Measurements from ENCODE around the gene DNAJC7. TPM values are rescaled to one million over a fixed set of nuclear protein-coding genes. Genes with fewer than 3 reads are reported as not detected.

The DNAJC7 gene
- total and polyA plus RNA-seq, 4 donors: 68.2 to 84.2 (median 74.3) TPM

GRCh38 chr17:42056635-42057034 is 39.4 kb upstream of the DNAJC7 start:
- Histone ChIP-seq H3K27ac (ENCODE audit: low read depth in 1 of 2, low read length in 2 of 2) (no peak overlapping the region), H3K36me3 (ENCODE audit: control insufficient read depth in 1 of 2, insufficient read depth in 2 of 2, low read length in 1 of 2) (no peaks in the 10 kb centered on the region), H3K4me1 (ENCODE audit: control insufficient read depth in 1 of 2, insufficient read depth in 2 of 2, low read length in 2 of 2) (no peaks in the 10 kb centered on the region), H3K9me3 (ENCODE audit: control insufficient read depth, low read length) (no peaks in the 10 kb centered on the region), H3K27me3 (ENCODE audit: control insufficient read depth in 1 of 2, insufficient read depth in 2 of 2, low read length in 1 of 2) (no peaks in the 10 kb centered on the region), H3K4me3 (ENCODE audit: low read length in 2 of 2) (no peak overlapping the region)
- intact Hi-C loops (cut with DNase I): no loop called here
- DNase-seq (no peak), ATAC-seq (ENCODE audit: low FRiP score) (no peak)
- 77 to 79% methylated on average over 3 of the region's 3 CpGs for WGBS, 2 donors

GRCh38 chr17:42055496-42055895 is 38.3 kb upstream of the DNAJC7 start:
- Histone ChIP-seq H3K4me3 (ENCODE audit: low read length in 2 of 2) (no peak overlapping the region), H3K27me3 (ENCODE audit: control insufficient read depth in 1 of 2, insufficient read depth in 2 of 2, low read length in 1 of 2) (no peaks in the 10 kb centered on the region), H3K4me1 (ENCODE audit: control insufficient read depth in 1 of 2, insufficient read depth in 2 of 2, low read length in 2 of 2) (no peaks in the 10 kb centered on the region), H3K36me3 (ENCODE audit: control insufficient read depth in 1 of 2, insufficient read depth in 2 of 2, low read length in 1 of 2) (no peaks in the 10 kb centered on the region), H3K9me3 (ENCODE audit: control insufficient read depth, low read length) (no peaks in the 10 kb centered on the region), H3K27ac (ENCODE audit: low read depth in 1 of 2, low read length in 2 of 2) (no peak overlapping the region)
- DNase-seq: no peak
- intact Hi-C loops (cut with DNase I): no loop called here
- WGBS, 2 donors: 31 to 41% methylated on average over 6 of the region's 6 CpGs
- ATAC-seq (ENCODE audit: low FRiP score): no peak

- Histone ChIP-seq H3K36me3 (ENCODE audit: control insufficient read depth in 1 of 2, insufficient read depth in 2 of 2, low read length in 1 of 2) (no peaks in the 10 kb centered on the region), H3K27me3 (ENCODE audit: control insufficient read depth in 1 of 2, insufficient read depth in 2 of 2, low read length in 1 of 2) (no peaks in the 10 kb centered on the region), H3K9me3 (ENCODE audit: control insufficient read depth, low read length) (no peaks in the 10 kb centered on the region), H3K4me1 (ENCODE audit: control insufficient read depth in 1 of 2, insufficient read depth in 2 of 2, low read length in 2 of 2) (no peaks in the 10 kb centered on the region), H3K4me3 (ENCODE audit: low read length in 2 of 2) (no peak overlapping the region), H3K27ac (ENCODE audit: low read depth in 1 of 2, low read length in 2 of 2) (no peak overlapping the region)
- WGBS, 2 donors: 20 to 24% methylated on average over 3 of the region's 3 CpGs
- ATAC-seq (ENCODE audit: low FRiP score) (no peak), DNase-seq (no peak)
- intact Hi-C loops (cut with DNase I): no loop called here
These were observed 37.8 kb upstream of the DNAJC7 start for GRCh38 chr17:42055027-42055426.

- intact Hi-C loops (cut with DNase I): no loop called here
- DNase-seq (no peak), ATAC-seq (ENCODE audit: low FRiP score) (no peak)
- H3K9me3 ChIP-seq (ENCODE audit: control insufficient read depth, low read length): no peaks in the 10 kb centered on the region
- H3K27me3 ChIP-seq (ENCODE audit: control insufficient read depth in 1 of 2, insufficient read depth in 2 of 2, low read length in 1 of 2): no peaks in the 10 kb centered on the region
- no peaks in the 10 kb centered on the region for H3K4me1 ChIP-seq (ENCODE audit: control insufficient read depth in 1 of 2, insufficient read depth in 2 of 2, low read length in 2 of 2)
- H3K4me3 ChIP-seq (ENCODE audit: low read length in 2 of 2): no peak overlapping the region
- WGBS, 2 donors: 10 to 14% methylated on average over 8 to 12 of the region's 12 CpGs
- no peaks in the 10 kb centered on the region for H3K36me3 ChIP-seq (ENCODE audit: control insufficient read depth in 1 of 2, insufficient read depth in 2 of 2, low read length in 1 of 2)
- H3K27ac ChIP-seq (ENCODE audit: low read depth in 1 of 2, low read length in 2 of 2): no peak overlapping the region
These were observed 36.7 kb upstream of the DNAJC7 start for GRCh38 chr17:42053731-42054500.

GRCh38 chr17:42052346-42052877 is 35.2 kb upstream of the DNAJC7 start:
- DNase-seq: no peak
- no peak overlapping the region for H3K4me3 ChIP-seq (ENCODE audit: low read length in 2 of 2)
- no peaks in the 10 kb centered on the region for H3K36me3 ChIP-seq (ENCODE audit: control insufficient read depth in 1 of 2, insufficient read depth in 2 of 2, low read length in 1 of 2)
- H3K27ac ChIP-seq (ENCODE audit: low read depth in 1 of 2, low read length in 2 of 2): no peak overlapping the region
- intact Hi-C loops (cut with DNase I): no loop called here
- no peak for ATAC-seq (ENCODE audit: low FRiP score)
- no peaks in the 10 kb centered on the region for H3K9me3 ChIP-seq (ENCODE audit: control insufficient read depth, low read length)
- no peaks in the 10 kb centered on the region for H3K27me3 ChIP-seq (ENCODE audit: control insufficient read depth in 1 of 2, insufficient read depth in 2 of 2, low read length in 1 of 2)
- 58 to 64% methylated on average over 6 of the region's 6 CpGs for WGBS, 2 donors
- H3K4me1 ChIP-seq (ENCODE audit: control insufficient read depth in 1 of 2, insufficient read depth in 2 of 2, low read length in 2 of 2): no peaks in the 10 kb centered on the region

- H3K9me3 ChIP-seq (ENCODE audit: control insufficient read depth, low read length): no peaks in the 10 kb centered on the region
- no peak overlapping the region for H3K27ac ChIP-seq (ENCODE audit: low read depth in 1 of 2, low read length in 2 of 2)
- H3K36me3 ChIP-seq (ENCODE audit: control insufficient read depth in 1 of 2, insufficient read depth in 2 of 2, low read length in 1 of 2): no peaks in the 10 kb centered on the region
- no peaks in the 10 kb centered on the region for H3K4me1 ChIP-seq (ENCODE audit: control insufficient read depth in 1 of 2, insufficient read depth in 2 of 2, low read length in 2 of 2)
- 90 to 92% methylated on average over 7 of the region's 7 CpGs for whole genome bisulfite sequencing, 2 donors
- H3K4me3 ChIP-seq (ENCODE audit: low read length in 2 of 2): no peak overlapping the region
- no peaks in the 10 kb centered on the region for H3K27me3 ChIP-seq (ENCODE audit: control insufficient read depth in 1 of 2, insufficient read depth in 2 of 2, low read length in 1 of 2)
- ATAC-seq (ENCODE audit: low FRiP score) (no peak), DNase-seq (no peak)
- intact Hi-C loops (cut with DNase I): no loop called here
These were observed 34.4 kb upstream of the DNAJC7 start for GRCh38 chr17:42051645-42052044.

GRCh38 chr17:42051013-42051400 is 33.8 kb upstream of the DNAJC7 start:
- Histone ChIP-seq H3K27ac (ENCODE audit: low read depth in 1 of 2, low read length in 2 of 2) (no peak overlapping the region), H3K4me1 (ENCODE audit: control insufficient read depth in 1 of 2, insufficient read depth in 2 of 2, low read length in 2 of 2) (no peaks in the 10 kb centered on the region), H3K36me3 (ENCODE audit: control insufficient read depth in 1 of 2, insufficient read depth in 2 of 2, low read length in 1 of 2) (no peaks in the 10 kb centered on the region), H3K4me3 (ENCODE audit: low read length in 2 of 2) (no peak overlapping the region), H3K9me3 (ENCODE audit: control insufficient read depth, low read length) (no peaks in the 10 kb centered on the region), H3K27me3 (ENCODE audit: control insufficient read depth in 1 of 2, insufficient read depth in 2 of 2, low read length in 1 of 2) (no peaks in the 10 kb centered on the region)
- ATAC-seq (ENCODE audit: low FRiP score): no peak
- 67 to 70% methylated on average over 8 of the region's 8 CpGs for WGBS, 2 donors
- intact Hi-C loops (cut with DNase I): no loop called here
- no peak for DNase-seq

- no peaks in the 10 kb centered on the region for H3K9me3 ChIP-seq (ENCODE audit: control insufficient read depth, low read length)
- intact Hi-C loops (cut with DNase I): no loop called here
- whole genome bisulfite sequencing, 2 donors: 1 to 2% methylated on average over 22 to 65 of the region's 65 CpGs
- H3K36me3 ChIP-seq (ENCODE audit: control insufficient read depth in 1 of 2, insufficient read depth in 2 of 2, low read length in 1 of 2): no peaks in the 10 kb centered on the region
- no peak within 1 kb of the TSS for H3K27ac ChIP-seq (ENCODE audit: low read depth in 1 of 2, low read length in 2 of 2)
- DNase-seq (peak; percentile 61 to 86), ATAC-seq (ENCODE audit: low FRiP score) (peak; percentile 72)
- peak within 1 kb of the TSS; percentile 29 to 69 for H3K4me3 ChIP-seq (ENCODE audit: low read length in 2 of 2)
- H3K4me1 ChIP-seq (ENCODE audit: control insufficient read depth in 1 of 2, insufficient read depth in 2 of 2, low read length in 2 of 2): no peaks in the 10 kb centered on the region
- H3K27me3 ChIP-seq (ENCODE audit: control insufficient read depth in 1 of 2, insufficient read depth in 2 of 2, low read length in 1 of 2): no peaks in the 10 kb centered on the region
These were observed 33.3 kb upstream of the DNAJC7 start, which contains the start of gene C17orf113 for GRCh38 chr17:42050393-42051012. Gene C17orf113 (minus strand): TSS chr17:42050601. CDS start chr17:42043376, 7,225 bp downstream.

Data from aorta (tissue), 5 donors.